GM10248 (cell line): Measurements from ENCODE around the gene SKOR1.

Source experiments
- CTCF ChIA-PET: fragments of 300-600 bp; sonication (Branson Sonifier 250); formaldehyde crosslinking; extraction: SDS; loops from one replicate; lab custom pipeline; 2021; ENCODE audit warnings: antibody characterized with exemption; lab: Yijun Ruan, JAX
- POLR2A ChIA-PET: fragments of 350-650 bp; sonication (Branson Sonifier 250); formaldehyde crosslinking; extraction: SDS; loops from one replicate; lab custom pipeline; 2020; ENCODE audit warnings: antibody characterized with exemption; lab: Yijun Ruan, JAX
- DNase-seq: peaks from one replicate; pipeline ENCODE4 v3.0.0; 2012; ENCODE audit errors: extremely low spot score
- CTCF ChIP-seq: IDR thresholded peaks from 2 replicates; pipeline ENCODE4 v1.5.1; 2012; ENCODE audit warnings: mild to moderate bottlenecking, low read depth; ENCODE audit errors: extremely low read depth, missing control alignments, control extremely low read depth

SKOR1 gene

GRCh38 chr15:67854358-67854757 is 29.0 kb downstream of the SKOR1 start:
- no peak for DNase-seq
- CTCF ChIA-PET: interaction anchor here (0.8 to 3.9 kb wide), 6 partner anchors 9 to 301 kb away, joined by 3 to 33 read pairs (median 5); no protein-coding TSS in a partner anchor
- POLR2A ChIA-PET: interaction anchor here (0.5 to 0.8 kb wide), 3 partner anchors 13 to 673 kb away, joined by 3 to 5 read pairs (median 4); no protein-coding TSS in a partner anchor
- no peak for TF ChIP-seq CTCF

GRCh38 chr15:67855842-67856241 is 30.5 kb downstream of the SKOR1 start:
- TF ChIP-seq CTCF: no peak
- ChIA-PET CTCF (interaction anchor here (0.9 to 2.0 kb wide), 2 partner anchors 355 to 397 kb away, joined by 3 to 5 read pairs; no protein-coding TSS in a partner anchor), POLR2A (no interaction called here)
- DNase-seq: no peak

GRCh38 chr15:67857220-67857619 is 31.9 kb downstream of the SKOR1 start:
- ChIA-PET POLR2A (no interaction called here), CTCF (interaction anchor here (0.8 to 3.2 kb wide), 3 partner anchors 9 to 400 kb away, joined by 3 to 9 read pairs (median 4); no protein-coding TSS in a partner anchor)
- TF ChIP-seq CTCF: no peak
- no peak for DNase-seq

DNA sequence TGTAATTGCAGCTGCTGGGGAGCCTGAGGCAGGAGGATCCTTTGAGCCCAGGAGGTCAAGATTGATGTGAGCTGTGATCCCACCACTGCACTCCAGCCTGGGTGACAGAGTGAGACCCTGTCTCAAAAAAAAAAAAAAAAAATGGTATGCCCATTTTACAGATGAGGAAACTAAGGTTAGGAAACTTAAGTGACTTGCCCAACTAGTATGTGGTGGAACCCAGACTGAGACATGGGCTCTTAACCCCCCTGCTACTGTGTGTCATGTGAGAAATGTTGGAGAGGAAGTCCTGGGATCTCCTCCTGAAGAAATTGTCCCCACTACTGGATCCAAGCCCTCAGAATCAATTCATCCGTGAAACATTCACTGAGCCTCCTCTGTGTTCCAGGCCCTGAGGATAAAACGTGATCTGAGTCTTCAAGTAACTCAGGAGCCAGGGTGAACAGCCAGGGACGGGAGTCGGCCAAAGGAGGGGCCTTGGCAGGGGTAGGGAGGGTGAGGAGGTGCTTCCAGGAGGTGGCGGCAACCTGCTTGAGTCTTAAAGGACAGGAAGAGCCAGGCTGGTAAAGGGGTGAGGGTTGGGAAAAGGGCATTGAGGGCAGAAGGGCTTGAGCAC is 34.1 kb downstream of the SKOR1 start:
- POLR2A ChIA-PET: no interaction called here
- CTCF ChIA-PET: interaction anchor here (3.2 kb wide), 1 partner anchor 12 kb away, joined by 9 read pairs; no protein-coding TSS in a partner anchor
- no peak for DNase-seq
- no peak for TF ChIP-seq CTCF

DNA sequence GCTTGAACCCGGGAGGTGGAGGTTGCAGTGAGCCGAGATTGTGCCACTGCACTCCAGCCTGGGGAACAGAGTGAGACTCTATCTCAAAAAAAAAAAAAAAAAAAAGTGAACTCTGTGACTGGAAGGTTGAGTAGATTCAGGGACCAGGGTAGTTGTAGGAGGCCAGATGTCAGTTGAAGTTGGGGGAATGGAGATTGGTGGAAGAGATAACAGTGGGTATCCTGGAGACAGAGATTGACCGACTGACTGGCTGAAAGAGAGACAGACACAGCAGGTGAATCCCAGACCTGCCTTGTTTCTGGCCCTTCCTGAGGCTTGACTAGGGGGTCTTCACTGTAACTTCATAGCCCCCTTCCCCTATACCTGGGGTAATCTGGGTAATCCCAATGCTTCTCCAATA is 36.7 kb downstream of the SKOR1 start:
- TF ChIP-seq CTCF: no peak
- CTCF ChIA-PET: interaction anchor here (0.5 to 3.1 kb wide), 6 partner anchors 9 to 348 kb away, joined by 5 to 33 read pairs (median 8); no protein-coding TSS in a partner anchor
- POLR2A ChIA-PET: no interaction called here
- DNase-seq: no peak

DNA sequence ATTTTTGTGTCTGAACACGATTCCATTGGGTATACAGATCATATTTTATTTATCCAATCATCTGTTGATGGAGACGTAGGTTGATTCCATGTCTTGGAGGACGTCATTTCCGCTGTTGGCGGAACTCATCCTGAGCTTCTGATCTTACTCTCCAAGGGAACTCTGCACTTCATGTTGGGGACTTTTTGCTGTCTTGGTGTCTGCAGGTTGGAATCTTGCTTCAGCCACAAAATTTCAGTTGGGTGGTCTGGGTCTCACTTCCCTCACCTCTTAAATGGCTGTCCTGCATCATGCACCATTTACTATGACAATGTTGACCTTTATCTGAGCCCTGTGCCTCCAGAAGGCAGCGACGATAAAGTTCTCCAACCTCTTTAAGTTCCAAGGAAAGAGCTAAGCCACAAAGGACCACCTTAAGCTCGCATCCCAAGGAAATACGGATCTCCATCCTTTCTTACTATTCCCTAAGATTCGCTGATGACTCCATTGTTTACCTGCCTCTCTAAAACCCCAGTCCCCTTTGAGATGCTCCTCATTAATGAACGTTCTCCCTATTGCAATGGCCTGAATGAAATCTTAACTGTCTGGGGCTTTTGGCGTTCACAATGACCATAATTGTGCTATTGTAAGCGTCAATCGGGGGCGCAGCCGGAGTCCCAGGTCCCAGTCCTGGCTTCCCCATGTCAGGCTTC is 37.6 kb downstream of the SKOR1 start:
- DNase-seq: peak; percentile 48
- no peak for TF ChIP-seq CTCF
- ChIA-PET CTCF (interaction anchor here (0.5 to 3.1 kb wide), 51 partner anchors 10 to 390 kb away, joined by 3 to 33 read pairs (median 5); partner anchors contain the start of gene PIAS1), POLR2A (interaction anchor here (0.6 kb wide), 1 partner anchor 256 kb away, joined by 3 read pairs; no protein-coding TSS in a partner anchor)
